GM12892 (cell line): ENCODE data around the gene FGGY.
"Not testable (repeated sequence)": the region's sequence is repeated elsewhere in the genome, so short reads cannot be mapped to it uniquely, and the experiment has no call there.

Source experiments
- DNase-seq: peaks from one replicate; pipeline ENCODE4 v3.0.0; 2011; ENCODE audit not compliant: insufficient read length
- FAIRE-seq: peaks from 2 replicates; lab custom pipeline; 2011; peaks lifted over from hg19 to GRCh38; lab: Jason Lieb, UNC
- POLR2A ChIP-seq: IDR thresholded peaks from 2 replicates; pipeline ENCODE4 v1.6.1; 2011; ENCODE audit warnings: low read depth, low read length, control low read depth
- POLR2AphosphoS5 ChIP-seq: IDR thresholded peaks from 2 replicates; pipeline ENCODE4 v1.6.1; 2011; ENCODE audit warnings: low read depth, low read length, control low read depth
- TAF1 ChIP-seq: IDR thresholded peaks from 2 replicates; pipeline ENCODE4 v1.6.1; 2011; ENCODE audit warnings: low read depth, mild to moderate bottlenecking, control low read depth, low read length, borderline replicate concordance

FGGY gene

DNA sequence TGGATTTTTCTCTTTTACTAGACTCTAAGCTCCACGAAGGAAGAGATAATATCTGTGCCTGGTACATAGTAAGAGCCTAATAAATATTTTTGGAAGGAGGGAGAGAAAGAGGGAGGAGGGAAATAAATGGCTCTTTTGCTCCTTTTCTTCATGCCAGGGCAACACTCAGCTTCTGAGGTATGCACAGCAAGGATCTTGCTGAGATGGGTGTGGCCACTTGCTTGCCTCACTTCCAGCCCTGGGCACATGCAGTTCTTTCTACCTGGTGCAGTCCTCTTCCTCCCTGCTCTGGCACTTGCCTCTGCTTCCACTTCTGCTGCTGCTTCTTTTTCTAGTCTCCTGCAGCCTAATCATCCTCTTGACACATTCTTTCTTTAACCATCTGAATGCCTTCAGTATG lies 148.1 kb downstream of the FGGY start:
- FAIRE-seq = no peak
- no peak for DNase-seq
- TF ChIP-seq TAF1 = no peak
- no peak for TF ChIP-seq POLR2A
- no peak for TF ChIP-seq POLR2AphosphoS5

DNA sequence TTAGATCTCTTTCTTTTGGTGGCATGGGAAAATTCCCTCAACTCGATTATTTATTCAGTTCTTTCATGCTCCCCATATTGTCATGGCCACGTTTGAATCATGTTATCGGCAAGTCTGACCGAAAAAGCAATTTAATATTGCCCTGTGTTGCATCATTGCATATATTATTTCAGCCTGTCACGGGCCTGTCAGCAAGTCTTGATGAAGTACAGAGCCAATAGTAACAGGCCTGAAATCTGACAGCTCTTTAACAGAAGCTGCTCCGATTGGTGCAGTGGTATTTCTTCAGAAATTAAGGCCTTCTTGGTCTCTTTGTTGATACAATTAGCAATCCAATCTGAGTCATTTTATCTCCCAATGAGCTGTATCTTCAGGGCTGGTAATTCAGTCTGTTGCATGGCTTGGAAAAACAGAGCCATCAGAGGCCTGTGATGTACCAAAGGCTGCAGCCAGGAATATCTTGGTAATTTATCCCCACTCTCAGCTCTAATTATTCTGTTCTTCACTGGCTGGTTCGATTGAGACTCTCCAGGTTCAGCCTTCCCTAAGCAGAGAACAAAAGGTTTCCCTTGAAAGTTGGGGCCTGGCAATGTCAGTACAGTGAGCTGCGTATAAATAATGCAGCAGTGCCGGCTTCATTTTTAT lies 149.5 kb downstream of the FGGY start:
- DNase-seq (no peak), FAIRE-seq (no peak)
- TF ChIP-seq POLR2AphosphoS5 (no peak), TAF1 (no peak), POLR2A (no peak)

DNA sequence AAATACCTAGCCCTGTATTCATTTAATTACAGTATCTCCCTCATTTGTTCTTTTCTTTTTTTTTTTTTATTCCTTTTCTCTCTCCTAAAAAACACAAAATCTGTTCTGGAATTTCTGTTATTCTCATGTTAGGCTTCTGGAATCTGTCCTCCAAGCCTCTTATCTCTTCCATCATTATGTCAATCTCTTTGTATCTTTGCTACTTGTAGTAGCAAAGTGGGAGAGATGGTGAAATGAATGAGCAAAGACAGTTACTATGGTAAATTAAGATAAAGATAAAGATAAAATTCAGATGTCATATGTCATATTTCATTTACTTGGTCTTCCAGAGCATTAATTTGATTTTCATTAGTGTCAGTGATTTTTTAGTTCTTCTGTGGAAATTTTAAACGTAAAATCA lies 155.1 kb downstream of the FGGY start:
- DNase-seq (no peak), FAIRE-seq (no peak)
- TF ChIP-seq TAF1 (no peak), POLR2AphosphoS5 (no peak), POLR2A (no peak)

DNA sequence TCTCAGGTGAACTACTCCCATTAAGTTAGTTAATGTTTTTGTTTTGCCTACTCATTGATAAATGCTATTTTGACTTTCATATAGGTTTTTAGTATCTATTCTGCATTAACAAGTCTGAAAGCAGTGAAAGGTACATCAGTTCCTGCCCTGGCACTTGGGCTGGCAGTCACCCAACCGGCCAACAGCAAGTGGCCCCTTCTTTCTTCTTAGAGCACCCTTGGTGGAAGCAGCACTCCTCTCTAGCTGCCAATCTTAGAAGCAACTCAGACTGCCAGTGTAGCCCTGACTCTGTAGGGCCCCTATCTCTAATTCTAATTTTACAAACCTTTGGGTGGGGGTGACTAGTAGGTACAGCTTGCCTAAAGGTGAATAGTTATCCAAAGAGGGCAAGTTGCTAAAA lies 155.7 kb downstream of the FGGY start:
- FAIRE-seq = no peak
- no peak for DNase-seq
- no peak for TF ChIP-seq POLR2AphosphoS5
- no peak for TF ChIP-seq POLR2A
- TF ChIP-seq TAF1 = no peak

DNA sequence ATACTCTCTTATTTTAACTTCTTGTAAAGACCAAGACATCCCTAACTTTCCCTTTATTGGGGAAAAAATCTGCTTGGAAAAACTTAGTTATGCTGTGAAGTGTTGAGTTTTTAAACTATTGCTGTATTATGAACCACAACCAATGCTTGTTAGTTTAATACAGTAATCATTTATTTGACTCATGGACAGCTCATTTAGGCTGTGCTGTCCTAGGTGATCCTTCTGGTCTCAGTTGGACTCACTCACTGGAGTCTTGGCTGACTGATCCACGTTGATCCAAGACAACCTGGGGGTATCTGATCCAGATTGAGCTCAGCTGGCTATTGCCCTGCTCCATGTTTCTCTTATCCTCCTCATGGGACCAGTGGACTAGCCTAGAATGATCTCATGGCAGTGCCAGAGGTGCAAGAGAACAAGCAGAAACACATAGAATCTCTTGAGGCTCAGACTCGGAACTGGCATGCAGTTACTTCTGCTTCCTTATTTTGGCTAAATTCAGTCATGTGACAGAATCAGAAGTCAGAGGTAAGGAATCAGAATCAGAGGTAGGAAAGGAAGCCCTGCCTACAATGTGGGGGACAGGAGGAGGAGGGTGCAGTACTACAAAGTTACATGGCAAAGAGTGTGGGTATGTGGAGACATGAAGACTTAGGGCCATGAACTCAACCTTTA lies 156.5 kb downstream of the FGGY start:
- no peak for DNase-seq
- TF ChIP-seq POLR2A (no peak), TAF1 (no peak), POLR2AphosphoS5 (no peak)
- FAIRE-seq = no peak

DNA sequence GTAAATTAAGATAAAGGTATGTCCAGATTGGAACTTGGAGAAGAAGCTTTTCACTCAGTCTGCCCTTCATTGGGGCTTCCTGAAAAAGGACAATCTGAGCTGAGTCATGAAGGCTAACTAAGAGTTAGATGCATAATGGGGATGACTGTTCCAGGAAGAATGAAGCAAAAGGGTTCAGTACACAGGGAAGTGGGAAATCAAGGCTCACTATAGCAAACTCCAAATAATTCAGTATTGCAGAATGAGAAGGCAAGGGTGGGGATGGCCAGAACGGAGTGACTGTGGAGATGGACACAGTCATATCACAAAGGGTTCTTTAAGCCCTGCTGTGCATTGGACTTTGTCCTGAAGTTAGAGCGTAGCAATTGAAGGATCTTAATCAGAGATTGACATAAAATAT lies 158.3 kb downstream of the FGGY start:
- no peak for TF ChIP-seq POLR2AphosphoS5
- no peak for TF ChIP-seq TAF1
- no peak for TF ChIP-seq POLR2A
- DNase-seq (no peak), FAIRE-seq (no peak)

DNA sequence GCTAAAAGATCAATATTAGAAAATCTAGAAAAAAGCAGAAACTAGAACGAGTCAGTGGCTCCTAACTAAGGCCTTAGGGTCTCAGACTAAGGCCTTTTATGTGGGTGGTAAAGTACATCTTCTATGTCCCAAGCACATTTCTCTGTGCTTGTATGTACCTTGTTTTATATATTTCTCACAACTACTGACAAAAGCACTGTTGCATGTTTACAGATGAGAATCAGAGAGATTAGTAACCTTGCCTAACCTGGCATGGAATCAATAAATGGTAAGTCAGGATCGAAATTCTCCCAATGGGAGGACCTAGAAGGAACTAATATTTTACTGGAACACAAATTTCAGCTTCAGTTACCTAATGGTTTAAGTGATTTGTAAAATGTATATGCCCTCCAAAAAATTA lies 160.9 kb downstream of the FGGY start:
- TF ChIP-seq POLR2A (no peak), TAF1 (no peak), POLR2AphosphoS5 (no peak)

DNA sequence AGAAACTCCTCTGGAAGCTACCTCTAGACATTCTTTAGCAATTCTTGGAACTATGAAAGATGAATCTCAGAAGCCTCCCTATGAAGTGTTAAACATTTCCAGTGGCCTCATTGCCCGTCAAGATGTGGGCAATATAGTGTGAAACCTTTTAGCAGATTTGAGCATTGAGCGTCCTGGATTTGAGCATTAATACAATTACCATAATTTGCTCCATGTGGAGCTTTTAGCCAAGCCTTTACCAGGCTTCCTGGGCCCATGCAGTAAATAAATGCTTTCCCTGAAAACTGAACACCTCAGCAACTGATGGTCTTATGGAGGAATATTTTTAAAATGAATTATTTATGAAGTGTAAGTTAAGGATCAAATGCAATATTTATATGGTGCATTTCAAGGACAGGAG lies 162.0 kb downstream of the FGGY start:
- no peak for FAIRE-seq
- TF ChIP-seq POLR2A (no peak), POLR2AphosphoS5 (no peak), TAF1 (no peak)
- no peak for DNase-seq

More for the DNA sequence above, 160.9 kb downstream of the FGGY start:
- DNase-seq (no peak), FAIRE-seq (no peak)

DNA sequence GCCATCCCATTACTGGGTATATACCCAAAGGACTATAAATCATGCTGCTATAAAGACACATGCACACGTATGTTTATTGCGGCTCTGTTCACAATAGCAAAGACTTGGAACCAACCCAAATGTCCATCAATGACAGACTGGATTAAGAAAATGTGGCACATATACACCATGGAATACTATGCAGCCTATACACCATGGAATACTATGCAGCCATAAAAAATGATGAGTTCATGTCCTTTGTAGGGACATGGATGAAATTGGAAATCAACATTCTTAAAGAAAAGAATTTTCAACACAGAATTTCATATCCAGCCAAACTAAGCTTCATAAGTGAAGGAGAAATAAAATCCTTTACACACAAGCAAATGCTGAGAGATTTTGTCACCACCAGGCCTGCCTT lies 166.0 kb downstream of the FGGY start:
- FAIRE-seq, DNase-seq: not testable (repeated sequence)

DNA sequence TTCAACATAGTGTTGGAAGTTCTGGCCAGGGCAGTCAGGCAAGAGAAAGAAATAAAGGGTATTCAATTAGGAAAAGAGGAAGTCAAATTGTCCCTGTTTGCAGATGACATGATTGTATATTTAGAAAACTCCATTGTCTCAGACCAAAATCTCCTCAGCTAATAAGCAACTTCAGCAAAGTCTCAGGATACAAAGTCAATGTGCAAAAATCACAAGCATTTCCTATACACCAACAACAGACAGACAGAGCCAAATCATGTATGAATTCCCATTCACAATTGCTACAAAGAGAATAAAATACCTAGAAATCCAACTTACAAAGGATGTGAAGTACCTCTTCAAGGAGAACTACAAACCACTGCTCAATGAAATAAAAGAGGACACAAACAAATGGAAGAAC lies 168.6 kb downstream of the FGGY start:
- not testable (repeated sequence) for FAIRE-seq, DNase-seq

DNA sequence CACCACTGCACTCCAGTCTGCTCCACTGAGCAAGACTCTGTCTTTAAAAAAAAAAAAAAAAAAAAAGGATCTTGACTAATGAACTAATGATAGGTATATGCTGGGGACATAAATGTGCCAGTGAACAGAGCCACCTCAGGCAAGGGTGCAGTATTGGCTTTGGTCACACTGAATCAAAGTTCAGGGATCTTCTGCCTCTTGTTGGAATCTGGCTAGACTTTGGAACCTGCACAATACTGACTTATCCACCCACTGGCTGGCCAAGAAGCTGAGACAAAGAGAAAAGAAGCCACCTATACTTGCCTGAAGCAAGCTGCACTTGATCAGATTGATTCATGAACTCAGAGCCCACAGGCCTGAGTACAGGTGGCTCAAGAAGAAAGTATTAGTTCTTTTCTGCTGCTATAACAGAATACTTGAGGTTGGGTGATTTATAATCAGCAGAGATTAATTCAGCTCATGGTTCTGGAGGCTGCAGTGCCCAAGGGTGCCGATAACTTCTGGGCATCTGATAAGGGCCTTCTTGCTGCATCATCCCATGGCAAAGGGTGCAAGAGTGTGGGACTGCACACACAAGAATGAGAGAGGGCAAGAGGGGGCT lies 172.0 kb downstream of the FGGY start:
- TF ChIP-seq TAF1 (no peak), POLR2A (no peak)
- DNase-seq = no peak
- no peak for FAIRE-seq

DNA sequence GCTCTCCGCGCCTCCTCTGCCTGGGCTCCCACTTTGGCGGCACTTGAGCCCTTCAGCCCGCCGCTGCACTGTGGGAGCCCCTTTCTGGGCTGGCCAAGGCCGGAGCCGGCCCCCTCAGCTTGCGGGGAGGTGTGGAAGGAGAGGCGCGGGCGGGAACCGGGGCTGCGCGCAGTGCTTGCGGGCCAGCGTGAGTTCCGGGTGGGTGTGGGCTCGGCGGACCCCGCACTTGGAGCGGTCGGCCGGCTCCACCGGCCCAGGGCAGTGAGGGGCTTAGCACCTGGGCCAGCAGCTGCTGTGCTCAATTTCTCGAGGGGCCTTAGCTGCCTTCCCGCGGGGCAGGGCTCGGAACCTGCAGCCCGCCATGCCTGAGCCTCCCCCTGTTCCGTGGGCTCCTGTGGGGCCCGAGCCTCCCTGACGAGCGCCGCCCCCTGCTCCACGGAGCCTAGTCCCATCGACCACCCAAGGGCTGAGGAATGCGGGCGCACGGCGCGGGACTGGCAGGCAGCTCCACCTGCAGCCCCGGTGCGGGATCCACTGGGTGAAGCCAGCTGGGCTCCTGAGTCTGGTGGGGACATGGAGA lies 175.2 kb downstream of the FGGY start:
- not testable (repeated sequence) for FAIRE-seq, DNase-seq

DNA sequence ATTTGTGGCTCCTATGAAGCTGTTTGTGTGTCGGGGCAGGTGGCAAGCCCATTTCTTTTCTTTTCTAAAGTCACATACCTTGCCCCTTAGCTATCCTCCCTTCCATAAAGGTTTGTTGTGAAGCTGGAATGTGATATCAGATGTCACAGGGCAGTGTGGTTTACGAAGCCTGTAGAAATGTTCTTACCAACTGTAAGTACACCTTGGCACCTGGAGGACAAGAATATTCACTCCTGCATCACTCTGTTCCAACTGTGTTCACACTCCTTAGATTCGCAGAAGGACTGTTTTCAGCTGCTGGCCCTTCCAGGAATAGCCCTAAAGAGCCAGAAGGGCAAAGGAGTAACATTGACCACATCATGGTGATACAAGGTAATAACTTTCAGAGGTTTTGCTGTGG lies 176.9 kb downstream of the FGGY start:
- DNase-seq (no peak), FAIRE-seq (no peak)
- no peak for TF ChIP-seq POLR2A
- no peak for TF ChIP-seq POLR2AphosphoS5
- no peak for TF ChIP-seq TAF1
